ENCODE results near the gene RABGAP1. TPM values are rescaled to one million over a fixed set of nuclear protein-coding genes. Genes with fewer than 3 reads are reported as not detected.

Gene RABGAP1
- total and polyA plus RNA-seq, 4 donors: 30.8 to 100 (median 69.7) TPM

- H3K4me1 ChIP-seq (ENCODE audit: control insufficient read depth in 1 of 2, insufficient read depth in 2 of 2, low read length in 2 of 2): peaks cover 0 to 11% of the 10 kb centered on the region in 2 donors
- no peak for ATAC-seq (ENCODE audit: low FRiP score)
- H3K27me3 ChIP-seq (ENCODE audit: control insufficient read depth in 1 of 2, insufficient read depth in 2 of 2, low read length in 1 of 2): no peaks in the 10 kb centered on the region
- intact Hi-C loops (cut with DNase I): no loop called here
- H3K27ac ChIP-seq (ENCODE audit: low read depth in 1 of 2, low read length in 2 of 2): no peak overlapping the region
- 9 to 17% methylated on average over 1 of the region's 1 CpG for WGBS, 2 donors
- DNase-seq: no peak
- peaks cover 0 to 5% of the 10 kb centered on the region in 2 donors for H3K36me3 ChIP-seq (ENCODE audit: control insufficient read depth in 1 of 2, insufficient read depth in 2 of 2, low read length in 1 of 2)
- no peaks in the 10 kb centered on the region for H3K9me3 ChIP-seq (ENCODE audit: control insufficient read depth, low read length)
- H3K4me3 ChIP-seq (ENCODE audit: low read length in 2 of 2): no peak overlapping the region
These were observed 126.3 kb downstream of the RABGAP1 start for GRCh38 chr9:123067136-123067535.

DNA sequence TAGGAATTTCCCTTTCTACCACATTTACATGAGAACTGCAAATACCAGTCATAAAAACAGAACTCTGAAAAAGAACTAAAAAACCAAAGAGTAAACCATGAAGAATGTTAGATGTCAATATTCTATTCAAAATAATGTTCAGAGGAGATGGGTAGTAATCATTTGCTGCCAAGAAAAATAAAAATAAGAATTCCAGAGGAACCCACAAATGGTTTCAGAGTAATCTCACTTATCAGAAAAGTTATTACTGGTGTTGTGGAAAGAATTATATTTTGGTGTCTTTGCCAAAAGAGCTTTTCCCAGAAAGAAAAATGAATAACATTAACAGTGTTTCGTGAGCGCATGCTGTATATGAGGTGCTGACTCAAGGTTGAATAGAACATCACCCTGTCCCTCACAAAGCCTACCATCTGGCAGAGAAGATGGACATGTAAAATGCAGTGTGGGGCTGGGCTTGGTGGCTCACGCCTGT lies 128.2 kb downstream of the RABGAP1 start:
- H3K27me3 ChIP-seq (ENCODE audit: control insufficient read depth in 1 of 2, insufficient read depth in 2 of 2, low read length in 1 of 2): no peaks in the 10 kb centered on the region
- H3K27ac ChIP-seq (ENCODE audit: low read depth in 1 of 2, low read length in 2 of 2): peak overlapping the region; percentile 19 to 56
- H3K4me1 ChIP-seq (ENCODE audit: control insufficient read depth in 1 of 2, insufficient read depth in 2 of 2, low read length in 2 of 2): peaks cover 4 to 13% of the 10 kb centered on the region in 2 donors
- H3K36me3 ChIP-seq (ENCODE audit: control insufficient read depth in 1 of 2, insufficient read depth in 2 of 2, low read length in 1 of 2): peaks cover 0 to 5% of the 10 kb centered on the region in 2 donors
- DNase-seq (no peak), ATAC-seq (ENCODE audit: low FRiP score) (peak; percentile 55)
- no peak overlapping the region for H3K4me3 ChIP-seq (ENCODE audit: low read length in 2 of 2)
- intact Hi-C loops (cut with DNase I): no loop called here
- no peaks in the 10 kb centered on the region for H3K9me3 ChIP-seq (ENCODE audit: control insufficient read depth, low read length)
- WGBS, 2 donors: 4 to 8% methylated on average over 3 of the region's 3 CpGs

DNA sequence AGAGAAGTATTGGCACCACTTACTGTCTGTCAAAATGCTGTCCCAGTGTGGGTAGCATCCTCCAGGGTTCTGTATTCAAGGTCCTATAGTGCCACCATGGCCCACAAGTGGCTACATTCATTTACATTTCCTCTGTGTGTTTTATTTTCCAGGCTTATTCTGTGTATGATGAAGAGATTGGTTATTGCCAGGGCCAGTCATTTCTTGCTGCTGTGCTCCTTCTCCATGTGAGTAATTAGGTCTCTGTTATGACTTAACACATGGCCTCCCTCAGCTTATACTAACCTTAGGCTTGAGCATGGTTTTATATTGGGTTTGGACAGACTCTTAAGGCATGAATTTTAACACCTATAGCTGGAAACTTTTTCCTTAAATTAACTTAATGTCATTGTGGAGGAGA lies 129.4 kb downstream of the RABGAP1 start:
- Histone ChIP-seq H3K27me3 (ENCODE audit: control insufficient read depth in 1 of 2, insufficient read depth in 2 of 2, low read length in 1 of 2) (no peaks in the 10 kb centered on the region), H3K4me3 (ENCODE audit: low read length in 2 of 2) (no peak overlapping the region), H3K27ac (ENCODE audit: low read depth in 1 of 2, low read length in 2 of 2) (peak overlapping the region in 1 of 2 donors; percentile 49), H3K36me3 (ENCODE audit: control insufficient read depth in 1 of 2, insufficient read depth in 2 of 2, low read length in 1 of 2) (peaks cover 0 to 5% of the 10 kb centered on the region in 2 donors), H3K9me3 (ENCODE audit: control insufficient read depth, low read length) (no peaks in the 10 kb centered on the region), H3K4me1 (ENCODE audit: control insufficient read depth in 1 of 2, insufficient read depth in 2 of 2, low read length in 2 of 2) (peaks cover 4 to 14% of the 10 kb centered on the region in 2 donors)
- intact Hi-C loops (cut with DNase I): loop anchor here (5.0 kb wide), 1 partner anchor 33 kb away; no protein-coding TSS in a partner anchor
- ATAC-seq (ENCODE audit: low FRiP score) (no peak), DNase-seq (no peak)

DNA sequence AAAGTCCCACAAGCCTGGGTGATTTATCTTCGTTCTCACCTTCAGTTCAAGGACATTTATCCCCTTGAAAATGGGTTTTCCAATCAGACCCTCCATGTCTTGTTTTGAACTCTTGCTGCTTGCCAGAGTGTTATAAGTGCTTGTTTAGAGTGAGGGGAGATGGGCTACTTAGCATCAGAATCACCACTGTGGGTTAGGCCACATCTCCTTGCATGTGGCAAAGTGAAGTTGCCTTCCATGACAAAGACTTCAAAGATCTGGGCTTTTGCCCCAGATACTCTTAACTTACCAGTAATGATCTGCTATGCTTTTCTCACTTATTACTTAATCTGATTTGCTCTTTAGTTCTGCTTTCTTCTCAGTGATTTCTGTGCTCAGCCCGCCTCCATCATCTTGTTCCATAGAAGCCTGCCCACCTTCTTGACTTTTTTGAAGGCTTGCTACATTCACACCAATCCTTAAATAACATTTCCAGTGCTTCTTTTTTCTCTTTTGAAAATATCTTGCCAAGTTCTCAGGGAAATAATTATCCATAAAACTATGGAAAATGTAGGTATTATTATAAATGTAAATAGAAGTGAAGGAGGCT lies 131.7 kb downstream of the RABGAP1 start:
- Histone ChIP-seq H3K27ac (ENCODE audit: low read depth in 1 of 2, low read length in 2 of 2) (peak overlapping the region in 1 of 2 donors; percentile 82), H3K9me3 (ENCODE audit: control insufficient read depth, low read length) (no peaks in the 10 kb centered on the region), H3K4me1 (ENCODE audit: control insufficient read depth in 1 of 2, insufficient read depth in 2 of 2, low read length in 2 of 2) (peaks cover 6 to 14% of the 10 kb centered on the region in 2 donors), H3K27me3 (ENCODE audit: control insufficient read depth in 1 of 2, insufficient read depth in 2 of 2, low read length in 1 of 2) (no peaks in the 10 kb centered on the region), H3K4me3 (ENCODE audit: low read length in 2 of 2) (no peak overlapping the region), H3K36me3 (ENCODE audit: control insufficient read depth in 1 of 2, insufficient read depth in 2 of 2, low read length in 1 of 2) (peaks cover 3 to 4% of the 10 kb centered on the region in 2 donors)
- DNase-seq (no peak), ATAC-seq (ENCODE audit: low FRiP score) (no peak)
- intact Hi-C loops (cut with DNase I): loop anchor here (5.0 kb wide), 1 partner anchor 35 kb away; no protein-coding TSS in a partner anchor
- WGBS, 2 donors: 91 to 93% methylated on average over 2 of the region's 2 CpGs

DNA sequence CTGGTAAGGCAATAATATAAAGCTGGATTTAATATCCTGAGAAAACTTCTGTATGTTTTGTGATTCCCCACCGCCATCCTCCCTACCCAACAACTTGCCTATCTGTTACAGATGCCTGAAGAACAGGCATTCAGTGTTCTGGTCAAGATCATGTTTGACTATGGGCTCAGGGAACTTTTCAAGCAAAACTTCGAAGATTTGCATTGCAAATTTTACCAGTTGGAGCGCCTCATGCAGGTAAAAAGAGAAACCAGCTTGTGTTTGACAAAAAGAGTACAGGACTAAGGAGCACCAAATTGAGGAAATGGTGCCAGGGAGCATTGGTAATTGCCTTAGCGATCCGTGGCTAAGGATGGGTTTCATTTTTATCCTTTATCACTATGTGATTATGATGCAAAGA lies 132.6 kb downstream of the RABGAP1 start:
- peaks cover 6 to 14% of the 10 kb centered on the region in 2 donors for H3K4me1 ChIP-seq (ENCODE audit: control insufficient read depth in 1 of 2, insufficient read depth in 2 of 2, low read length in 2 of 2)

DNA sequence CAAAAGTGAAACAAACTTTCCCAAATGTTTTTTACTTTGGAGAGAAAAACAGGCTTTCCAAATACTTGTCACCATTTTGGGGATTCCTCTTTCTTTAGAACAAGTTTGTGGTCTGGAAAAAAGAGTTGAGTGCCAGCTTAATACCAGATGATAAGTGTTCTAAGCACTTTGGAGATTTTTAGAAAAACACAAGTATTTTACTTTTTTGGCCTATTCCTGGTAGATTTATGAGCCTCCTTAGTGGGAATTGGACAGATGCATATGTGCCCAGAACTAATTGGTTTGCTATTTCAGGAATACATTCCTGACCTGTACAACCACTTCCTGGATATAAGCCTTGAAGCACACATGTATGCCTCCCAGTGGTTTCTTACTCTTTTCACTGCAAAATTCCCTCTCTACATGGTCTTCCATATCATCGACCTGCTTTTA lies 133.2 kb downstream of the RABGAP1 start:
- Histone ChIP-seq H3K9me3 (ENCODE audit: control insufficient read depth, low read length) (no peaks in the 10 kb centered on the region), H3K36me3 (ENCODE audit: control insufficient read depth in 1 of 2, insufficient read depth in 2 of 2, low read length in 1 of 2) (peaks cover 3 to 7% of the 10 kb centered on the region in 2 donors), H3K27me3 (ENCODE audit: control insufficient read depth in 1 of 2, insufficient read depth in 2 of 2, low read length in 1 of 2) (no peaks in the 10 kb centered on the region), H3K4me3 (ENCODE audit: low read length in 2 of 2) (peak overlapping the region in 1 of 2 donors; percentile 18), H3K27ac (ENCODE audit: low read depth in 1 of 2, low read length in 2 of 2) (peak overlapping the region; percentile 64 to 82), H3K4me1 (ENCODE audit: control insufficient read depth in 1 of 2, insufficient read depth in 2 of 2, low read length in 2 of 2) (peaks cover 6 to 14% of the 10 kb centered on the region in 2 donors)
- intact Hi-C loops (cut with DNase I): loop anchor here (5.0 kb wide), 1 partner anchor 37 kb away; no protein-coding TSS in a partner anchor
- WGBS, 2 donors: 0 to 8% methylated on average over 1 of the region's 1 CpG
- DNase-seq: no peak
- peak; percentile 71 for ATAC-seq (ENCODE audit: low FRiP score)

More for the DNA sequence above, 132.6 kb downstream of the RABGAP1 start:
- DNase-seq: no peak
- Histone ChIP-seq H3K36me3 (ENCODE audit: control insufficient read depth in 1 of 2, insufficient read depth in 2 of 2, low read length in 1 of 2) (peaks cover 3 to 4% of the 10 kb centered on the region in 2 donors), H3K4me3 (ENCODE audit: low read length in 2 of 2) (no peak overlapping the region), H3K27me3 (ENCODE audit: control insufficient read depth in 1 of 2, insufficient read depth in 2 of 2, low read length in 1 of 2) (no peaks in the 10 kb centered on the region), H3K27ac (ENCODE audit: low read depth in 1 of 2, low read length in 2 of 2) (peak overlapping the region; percentile 55 to 82), H3K9me3 (ENCODE audit: control insufficient read depth, low read length) (no peaks in the 10 kb centered on the region)
- intact Hi-C loops (cut with DNase I): loop anchor here (5.0 kb wide), 1 partner anchor 36 kb away; no protein-coding TSS in a partner anchor
- ATAC-seq (ENCODE audit: low FRiP score): no peak
- WGBS, 2 donors: 58 to 61% methylated on average over 5 of the region's 5 CpGs

GRCh38 chr9:123074628-123075027 lies 133.8 kb downstream of the RABGAP1 start:
- Histone ChIP-seq H3K9me3 (ENCODE audit: control insufficient read depth, low read length) (no peaks in the 10 kb centered on the region), H3K4me3 (ENCODE audit: low read length in 2 of 2) (no peak overlapping the region), H3K4me1 (ENCODE audit: control insufficient read depth in 1 of 2, insufficient read depth in 2 of 2, low read length in 2 of 2) (peaks cover 6 to 12% of the 10 kb centered on the region in 2 donors), H3K27ac (ENCODE audit: low read depth in 1 of 2, low read length in 2 of 2) (peak overlapping the region; percentile 17 to 76), H3K27me3 (ENCODE audit: control insufficient read depth in 1 of 2, insufficient read depth in 2 of 2, low read length in 1 of 2) (no peaks in the 10 kb centered on the region), H3K36me3 (ENCODE audit: control insufficient read depth in 1 of 2, insufficient read depth in 2 of 2, low read length in 1 of 2) (peaks cover 3 to 7% of the 10 kb centered on the region in 2 donors)
- 3 to 8% methylated on average over 3 of the region's 3 CpGs for WGBS, 2 donors
- DNase-seq: no peak
- intact Hi-C loops (cut with DNase I): loop anchor here (5.0 kb wide), 1 partner anchor 37 kb away; no protein-coding TSS in a partner anchor
- ATAC-seq (ENCODE audit: low FRiP score): no peak

DNA sequence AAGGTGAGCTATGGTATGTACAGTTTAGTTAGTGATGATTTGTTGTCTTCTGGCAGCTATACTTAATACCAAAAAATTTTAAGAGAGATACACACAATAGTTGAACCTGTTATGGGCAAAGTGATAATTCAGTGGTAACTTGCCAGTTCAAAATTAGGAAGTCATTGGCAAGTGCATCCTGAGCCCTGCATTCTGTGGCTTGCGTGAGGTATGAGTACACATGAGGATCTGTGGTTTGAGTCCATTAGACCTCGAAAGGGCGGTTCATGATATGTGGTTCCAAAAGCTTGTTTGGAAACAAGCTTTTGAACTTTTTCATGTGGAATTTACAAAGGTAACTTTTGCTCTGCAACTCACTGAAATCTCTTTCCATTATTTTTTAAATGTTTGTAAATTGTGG lies 139.6 kb downstream of the RABGAP1 start:
- Histone ChIP-seq H3K4me3 (ENCODE audit: low read length in 2 of 2) (no peak overlapping the region), H3K9me3 (ENCODE audit: control insufficient read depth, low read length) (no peaks in the 10 kb centered on the region), H3K4me1 (ENCODE audit: control insufficient read depth in 1 of 2, insufficient read depth in 2 of 2, low read length in 2 of 2) (peaks cover 0 to 1% of the 10 kb centered on the region in 2 donors), H3K36me3 (ENCODE audit: control insufficient read depth in 1 of 2, insufficient read depth in 2 of 2, low read length in 1 of 2) (peaks cover 7 to 10% of the 10 kb centered on the region in 2 donors), H3K27ac (ENCODE audit: low read depth in 1 of 2, low read length in 2 of 2) (no peak overlapping the region), H3K27me3 (ENCODE audit: control insufficient read depth in 1 of 2, insufficient read depth in 2 of 2, low read length in 1 of 2) (no peaks in the 10 kb centered on the region)
- DNase-seq (no peak), ATAC-seq (ENCODE audit: low FRiP score) (no peak)
- 82 to 87% methylated on average over 3 of the region's 3 CpGs for WGBS, 2 donors
- intact Hi-C loops (cut with DNase I): loop anchor here in 1 of 2 donors (5.0 kb wide), 1 partner anchor 272 kb away; no protein-coding TSS in a partner anchor

DNA sequence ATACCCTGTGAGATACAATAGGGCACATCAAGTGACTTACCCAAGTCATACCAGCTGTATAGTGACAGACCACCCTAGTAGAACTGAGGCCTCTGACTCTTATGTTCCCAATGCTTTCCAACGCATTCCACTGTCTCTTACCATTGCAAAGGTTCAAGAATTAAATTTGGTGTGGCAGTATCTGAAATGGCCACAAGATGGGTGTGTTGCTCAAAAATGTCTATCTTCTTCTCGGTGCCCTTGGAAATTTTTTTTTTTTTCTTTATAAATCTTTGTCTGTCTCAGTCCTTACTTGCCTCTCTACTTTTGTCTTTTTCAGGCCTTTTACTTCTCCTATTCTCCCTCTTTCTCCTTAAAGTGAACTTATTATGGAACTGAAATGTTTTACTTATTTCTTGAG lies 141.0 kb downstream of the RABGAP1 start:
- ATAC-seq (ENCODE audit: low FRiP score): no peak
- 2 to 9% methylated on average over 2 of the region's 2 CpGs for WGBS, 2 donors
- H3K27me3 ChIP-seq (ENCODE audit: control insufficient read depth in 1 of 2, insufficient read depth in 2 of 2, low read length in 1 of 2): no peaks in the 10 kb centered on the region
- no peak overlapping the region for H3K4me3 ChIP-seq (ENCODE audit: low read length in 2 of 2)
- intact Hi-C loops (cut with DNase I): loop anchor here in 1 of 2 donors (5.0 kb wide), 1 partner anchor 270 kb away; no protein-coding TSS in a partner anchor
- no peak overlapping the region for H3K27ac ChIP-seq (ENCODE audit: low read depth in 1 of 2, low read length in 2 of 2)
- no peak for DNase-seq
- H3K36me3 ChIP-seq (ENCODE audit: control insufficient read depth in 1 of 2, insufficient read depth in 2 of 2, low read length in 1 of 2): peaks cover 10 to 12% of the 10 kb centered on the region in 2 donors
- H3K9me3 ChIP-seq (ENCODE audit: control insufficient read depth, low read length): no peaks in the 10 kb centered on the region
- no peaks in the 10 kb centered on the region for H3K4me1 ChIP-seq (ENCODE audit: control insufficient read depth in 1 of 2, insufficient read depth in 2 of 2, low read length in 2 of 2)
